ENCODE data around the gene TMBIM1. TPM values are rescaled to one million over a fixed set of nuclear protein-coding genes. Genes with fewer than 3 reads are reported as not detected.

Gene TMBIM1
- total RNA-seq, 4 donors from 2014 or later, result 183 to 282 (median 202) TPM

- DNase-seq (ENCODE audit: low spot score in 2 of 2), result no peak
- peak overlapping the region in 3 of 4 donors; percentile 8 to 48 (median 38) for H3K27ac ChIP-seq
- H3K9me3 ChIP-seq, result no peaks in the 10 kb centered on the region
- WGBS, 2 donors, result 35 to 40% methylated on average over 3 of the region's 3 CpGs
- no peaks in the 10 kb centered on the region for H3K27me3 ChIP-seq
- no peak overlapping the region for H3K4me3 ChIP-seq
- TF ChIP-seq CTCF (IDR thresholded peaks at IDR 0.05) (no peak), EP300 (IDR thresholded peaks at IDR 0.05) (peak in 1 of 2 donors; percentile 53)
- H3K36me3 ChIP-seq, result peaks cover 0 to 92% (median 11%) of the 10 kb centered on the region in 3 donors
- peaks cover 0 to 56% (median 22%) of the 10 kb centered on the region in 4 donors for H3K4me1 ChIP-seq
Observed at GRCh38 chr2:218229239-218229638, 63.1 kb downstream of the TMBIM1 start.

- Histone ChIP-seq H3K36me3 (peaks cover 0 to 91% (median 11%) of the 10 kb centered on the region in 3 donors), H3K27me3 (no peaks in the 10 kb centered on the region), H3K27ac (peak overlapping the region in 3 of 4 donors; percentile 8 to 43 (median 38)), H3K9me3 (no peaks in the 10 kb centered on the region), H3K4me3 (no peak overlapping the region), H3K4me1 (peaks cover 0 to 61% (median 26%) of the 10 kb centered on the region in 4 donors)
- WGBS, 2 donors, result 83 to 87% methylated on average over 6 of the region's 6 CpGs
- no peak for DNase-seq (ENCODE audit: low spot score in 2 of 2)
- TF ChIP-seq CTCF (IDR thresholded peaks at IDR 0.05), result no peak
- no peak for TF ChIP-seq POLR2A (IDR thresholded peaks at IDR 0.05)
- no peak for TF ChIP-seq EP300 (IDR thresholded peaks at IDR 0.05)
Observed at GRCh38 chr2:218228366-218229090, 63.8 kb downstream of the TMBIM1 start.

GRCh38 chr2:218226903-218227302, 65.4 kb downstream of the TMBIM1 start:
- peaks cover 0 to 77% (median 35%) of the 10 kb centered on the region in 4 donors for H3K4me1 ChIP-seq
- H3K4me3 ChIP-seq, result no peak overlapping the region
- H3K27me3 ChIP-seq, result no peaks in the 10 kb centered on the region
- peaks cover 0 to 80% (median 7%) of the 10 kb centered on the region in 3 donors for H3K36me3 ChIP-seq
- no peak overlapping the region for H3K27ac ChIP-seq
- no peaks in the 10 kb centered on the region for H3K9me3 ChIP-seq
- DNase-seq (ENCODE audit: low spot score in 2 of 2), result no peak
- TF ChIP-seq POLR2A (IDR thresholded peaks at IDR 0.05) (no peak), EP300 (IDR thresholded peaks at IDR 0.05) (no peak), CTCF (IDR thresholded peaks at IDR 0.05) (no peak)
- 85 to 92% methylated on average over 3 of the region's 3 CpGs for WGBS, 2 donors

Small RNA genes within 50 kb of the gene (small RNA-seq; reads per million reads assigned to genes)
- 0.28 reads per million for gene MIR6810

Other genes with a start within 250 kb of the TMBIM1 start
- not detected for gene RUFY4, start 223.2 kb downstream of the TMBIM1 start, total RNA-seq
- gene CXCR2, start 166.5 kb downstream of the TMBIM1 start, total RNA-seq, result under 1 TPM in 1 of 4 donors, not detected in 3; 0.30 TPM
- under 1 TPM in 2 of 4 donors, not detected in 2; 0.21 to 0.66 TPM for gene CXCR1, start 125.5 kb downstream of the TMBIM1 start, total RNA-seq
- gene ARPC2, start 75.3 kb downstream of the TMBIM1 start, total RNA-seq, result 100 to 1,000 TPM; 193 to 248 (median 222) TPM
- 10 to 100 TPM in 2 of 4 donors, 1 to 10 TPM in 2; 4.6 to 37.8 (median 13.5) TPM for gene GPBAR1, start 31.5 kb downstream of the TMBIM1 start, total RNA-seq
- 100 to 1,000 TPM; 111 to 179 (median 143) TPM for gene AAMP, start 22.4 kb downstream of the TMBIM1 start, total RNA-seq
- gene PNKD, start 22.0 kb downstream of the TMBIM1 start, total RNA-seq, result 10 to 100 TPM; 62.3 to 68.9 (median 63.6) TPM
- not detected for gene CATIP, start 64.4 kb upstream of the TMBIM1 start, total RNA-seq
- gene SLC11A1, start 89.8 kb upstream of the TMBIM1 start, total RNA-seq, result 100 to 1,000 TPM in 1 of 4 donors, 10 to 100 TPM in 3; 19.0 to 213 (median 52.9) TPM
- gene CTDSP1, start 107.4 kb upstream of the TMBIM1 start, total RNA-seq, result 100 to 1,000 TPM; 122 to 164 (median 140) TPM
- not detected for gene VIL1, start 126.6 kb upstream of the TMBIM1 start, total RNA-seq

Data from tibial nerve (tissue), 4 donors.